ENCODE data around the gene EXOC6B.

EXOC6B gene

DNA sequence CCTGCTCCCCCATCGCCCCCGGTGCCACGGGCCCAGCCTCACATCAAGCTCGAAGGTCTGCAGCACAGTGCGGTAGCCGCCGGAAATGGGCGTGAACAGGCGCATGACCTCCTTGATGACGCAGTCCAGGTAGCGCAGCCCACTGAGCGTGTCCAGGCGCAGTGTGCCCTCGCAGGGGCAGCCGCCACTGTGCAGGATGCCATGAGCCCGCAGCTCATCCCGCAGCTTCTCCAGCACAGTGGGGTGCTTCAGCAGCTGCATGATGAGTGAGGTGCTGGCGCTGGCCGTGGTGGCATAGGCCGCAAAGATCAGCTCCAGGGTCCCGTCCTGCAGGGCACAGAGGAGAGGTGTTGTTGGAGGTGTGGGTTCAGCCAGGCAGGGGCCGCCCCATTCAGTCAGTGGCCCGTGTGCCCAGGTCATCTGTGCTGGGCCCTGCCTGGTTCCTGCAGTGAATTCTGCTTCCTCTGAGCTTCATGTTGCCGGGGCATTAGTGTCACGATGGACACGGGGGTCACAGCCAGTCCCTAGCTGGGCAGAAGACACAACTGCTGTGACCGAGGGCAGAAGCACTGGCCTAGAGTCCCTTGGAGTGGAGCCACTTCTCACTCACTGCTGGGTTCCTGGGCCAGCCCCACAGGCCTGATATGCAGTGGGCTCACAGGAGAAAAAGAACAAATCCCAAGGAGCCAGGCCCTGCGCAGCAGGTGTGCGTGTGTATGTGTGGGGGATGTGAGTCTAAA lies 692.7 kb downstream of the EXOC6B start:
- no peak for ATAC-seq
- DNase-seq: no peak

DNA sequence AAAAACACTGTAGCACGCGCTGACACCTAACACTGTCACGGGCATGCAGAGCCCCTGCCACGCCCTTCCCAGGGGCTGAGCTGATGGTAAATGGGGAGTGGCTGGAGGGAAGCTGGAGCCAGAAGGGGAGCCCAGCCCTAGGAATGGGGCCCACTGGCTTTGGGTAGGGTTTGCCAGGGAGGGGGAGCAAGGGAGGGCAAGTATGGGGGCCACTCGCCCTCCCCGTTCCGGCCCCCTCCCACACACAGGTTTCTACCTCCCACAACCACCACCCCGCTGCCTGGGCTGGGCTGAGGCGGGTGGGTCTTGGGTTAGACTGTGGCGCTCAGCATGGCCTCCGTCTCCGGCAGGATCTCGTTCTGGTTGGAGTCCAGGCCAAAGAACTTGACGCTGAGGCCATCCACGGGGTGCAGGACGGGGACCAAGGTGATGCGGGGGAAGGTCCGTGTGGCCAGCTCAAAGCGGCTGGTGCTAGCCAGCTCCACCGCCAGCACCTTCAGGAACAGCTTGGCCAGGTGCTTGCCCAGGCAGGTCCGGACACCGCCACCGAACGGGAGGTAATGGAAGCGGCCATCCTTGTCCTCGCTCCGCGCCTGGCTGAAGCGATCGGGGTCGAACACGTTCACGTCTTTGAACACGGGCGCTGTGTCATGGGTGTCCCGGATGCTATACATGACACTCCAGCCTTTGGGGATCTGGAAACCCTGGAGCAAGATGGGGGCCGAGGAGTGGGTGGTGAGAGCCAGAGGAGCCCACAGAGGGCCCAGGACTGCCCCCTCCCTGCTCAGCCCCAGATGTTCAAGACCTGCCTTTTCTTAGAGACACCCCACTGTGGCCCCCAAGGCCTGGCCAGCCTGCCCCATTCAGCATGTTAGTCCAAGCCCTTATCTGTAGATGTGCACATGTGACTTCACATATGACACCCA lies 693.7 kb downstream of the EXOC6B start:
- no peak for DNase-seq
- no peak for ATAC-seq

DNA sequence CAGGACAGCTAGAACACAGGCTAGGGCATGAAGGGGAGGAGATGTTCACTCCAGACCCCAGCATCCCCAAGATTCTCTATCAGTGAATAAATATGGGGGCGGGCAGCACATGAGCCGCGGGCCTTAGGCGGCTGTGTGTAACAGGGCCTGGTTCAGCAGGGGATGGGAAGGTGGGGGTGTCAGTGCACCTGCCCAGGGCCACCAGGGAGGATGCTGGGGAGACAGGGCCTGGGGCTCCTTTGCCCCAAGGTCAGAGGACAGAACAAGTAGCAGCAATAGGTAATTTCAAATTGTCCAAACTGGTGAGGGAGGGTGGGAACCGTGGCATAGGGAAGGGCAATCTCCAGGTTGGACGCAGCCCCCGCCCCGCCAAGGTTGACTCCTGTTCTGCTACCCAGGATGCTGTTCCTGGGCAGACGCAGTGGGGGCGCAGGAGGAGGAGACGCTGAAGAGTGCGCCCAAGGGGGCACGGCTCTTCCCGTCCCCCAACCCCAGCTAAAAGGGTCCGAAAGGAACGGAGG lies 694.4 kb downstream of the EXOC6B start:
- no peak for ATAC-seq
- no peak for DNase-seq

DNA sequence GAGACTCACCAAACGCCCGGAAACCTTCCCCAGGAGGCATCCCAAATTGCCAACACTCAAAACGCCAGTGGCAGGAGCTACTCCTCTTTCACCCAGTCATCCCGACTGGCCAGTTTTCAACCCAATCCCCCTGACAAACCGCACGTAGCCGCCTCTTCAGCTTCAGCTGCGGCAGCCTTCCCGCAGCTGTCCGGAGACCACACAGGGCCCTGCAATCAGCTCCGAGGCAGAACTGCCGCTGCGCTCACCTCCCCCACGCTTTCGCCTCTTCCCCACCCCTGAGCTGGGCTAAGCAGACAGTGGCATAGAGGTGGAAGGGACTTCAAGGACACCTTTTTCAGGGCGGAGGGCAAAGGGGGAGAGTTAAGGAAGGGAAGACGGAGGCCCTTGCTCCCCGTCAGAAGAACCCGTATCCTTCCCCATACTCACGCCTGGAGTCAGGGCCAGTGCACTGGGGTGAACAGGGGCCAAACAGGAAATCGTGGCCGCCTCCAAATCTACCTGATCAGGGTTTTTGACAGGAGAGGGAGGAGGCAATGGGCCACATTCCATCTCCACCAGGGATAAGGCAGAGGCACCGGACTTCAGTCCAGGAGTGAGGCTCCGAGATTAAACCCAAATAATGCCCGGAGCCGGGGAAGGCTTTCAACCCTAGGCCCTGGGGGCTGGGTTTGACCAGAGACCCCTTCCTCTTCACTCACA lies 695.0 kb downstream of the EXOC6B start:
- DNase-seq (no peak), ATAC-seq (no peak)

DNA sequence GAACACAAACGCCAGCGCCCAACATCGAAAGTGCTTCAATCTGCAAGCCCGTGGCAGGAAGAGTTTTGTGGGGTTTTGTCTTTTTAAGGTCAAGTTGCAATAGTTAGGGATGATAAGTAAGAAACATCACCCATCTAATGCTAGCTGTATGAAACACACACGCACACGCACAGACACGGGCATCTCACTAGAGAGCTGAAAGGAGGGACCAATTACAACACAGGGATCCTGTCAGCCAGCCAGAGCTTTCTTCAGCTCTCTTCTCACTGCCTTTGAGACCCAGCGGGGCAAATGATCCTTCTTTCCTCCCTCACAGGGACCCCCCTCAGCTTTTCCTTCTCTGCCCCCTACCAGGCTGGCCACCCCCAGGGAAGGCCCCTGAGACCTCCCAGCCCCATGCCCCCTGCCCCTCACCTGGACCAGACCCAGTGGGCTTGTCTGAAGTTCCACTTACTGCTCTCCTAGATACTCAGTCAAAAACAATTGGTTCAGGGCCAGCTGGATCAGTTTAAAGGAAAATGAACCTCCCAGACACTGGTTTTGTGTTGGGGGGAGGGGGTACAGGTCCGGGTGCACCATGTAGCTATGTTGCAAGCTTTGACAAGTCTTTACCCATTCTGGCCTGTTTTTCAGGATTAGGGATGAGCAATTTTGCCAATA lies 696.0 kb downstream of the EXOC6B start:
- DNase-seq (no peak), ATAC-seq (no peak)

DNA sequence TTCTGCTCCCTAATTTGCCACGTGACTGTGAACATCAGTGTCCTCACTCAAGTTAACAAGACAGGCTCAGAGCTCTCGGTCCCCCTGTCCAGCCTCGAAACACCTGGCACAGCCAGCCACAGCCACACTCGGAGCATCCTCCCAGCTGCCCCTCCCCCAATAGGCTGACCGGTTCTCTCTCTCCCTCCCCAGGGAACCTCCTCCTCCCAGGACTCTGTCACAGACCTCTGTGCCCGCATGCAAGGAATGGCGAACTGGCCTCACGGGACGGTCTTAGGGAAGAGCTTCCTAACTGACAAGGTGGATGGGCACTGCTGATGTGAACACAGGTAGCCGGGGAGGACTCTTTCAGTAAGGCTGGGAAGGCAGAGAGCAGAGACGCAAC lies 697.0 kb downstream of the EXOC6B start:
- no peak for ATAC-seq
- DNase-seq: no peak

DNA sequence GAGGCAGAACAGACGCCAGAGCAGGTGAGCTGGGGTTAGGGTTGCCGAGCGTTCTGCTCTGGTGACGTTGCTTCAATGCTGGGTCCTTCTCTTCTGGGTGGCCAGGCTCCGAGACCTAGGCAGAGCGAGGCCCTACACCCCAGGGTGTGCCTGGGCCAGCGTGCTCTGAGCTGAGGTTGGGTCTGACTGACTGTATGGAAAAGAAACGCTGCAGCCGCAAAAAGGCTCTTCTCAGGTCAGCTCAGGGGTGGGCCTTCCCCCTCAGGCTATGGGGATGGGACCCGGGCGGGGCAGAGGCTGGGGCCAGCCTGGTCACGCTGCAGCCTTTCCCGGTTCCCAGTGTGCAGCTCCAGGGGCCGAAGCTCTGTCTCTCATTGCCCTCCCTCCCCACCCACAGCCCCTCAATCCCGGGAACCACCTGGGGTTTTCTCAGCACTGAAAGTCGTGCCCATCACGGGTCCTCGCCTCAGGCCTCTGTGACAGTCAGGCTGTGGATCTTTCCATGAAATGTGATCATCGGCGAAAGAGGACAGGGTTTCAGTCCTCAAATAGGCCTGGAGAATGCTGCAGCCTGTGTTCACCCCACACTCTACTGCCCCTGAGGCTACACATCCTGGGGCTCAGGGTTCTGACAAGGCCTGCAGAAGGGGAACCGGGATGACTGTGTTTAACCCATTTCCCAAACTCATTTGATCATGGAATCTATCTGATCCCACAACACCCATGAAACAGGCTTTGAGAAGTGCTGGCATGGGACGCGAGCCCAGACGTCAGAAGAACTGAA lies 697.6 kb downstream of the EXOC6B start:
- DNase-seq (no peak), ATAC-seq (no peak)

DNA sequence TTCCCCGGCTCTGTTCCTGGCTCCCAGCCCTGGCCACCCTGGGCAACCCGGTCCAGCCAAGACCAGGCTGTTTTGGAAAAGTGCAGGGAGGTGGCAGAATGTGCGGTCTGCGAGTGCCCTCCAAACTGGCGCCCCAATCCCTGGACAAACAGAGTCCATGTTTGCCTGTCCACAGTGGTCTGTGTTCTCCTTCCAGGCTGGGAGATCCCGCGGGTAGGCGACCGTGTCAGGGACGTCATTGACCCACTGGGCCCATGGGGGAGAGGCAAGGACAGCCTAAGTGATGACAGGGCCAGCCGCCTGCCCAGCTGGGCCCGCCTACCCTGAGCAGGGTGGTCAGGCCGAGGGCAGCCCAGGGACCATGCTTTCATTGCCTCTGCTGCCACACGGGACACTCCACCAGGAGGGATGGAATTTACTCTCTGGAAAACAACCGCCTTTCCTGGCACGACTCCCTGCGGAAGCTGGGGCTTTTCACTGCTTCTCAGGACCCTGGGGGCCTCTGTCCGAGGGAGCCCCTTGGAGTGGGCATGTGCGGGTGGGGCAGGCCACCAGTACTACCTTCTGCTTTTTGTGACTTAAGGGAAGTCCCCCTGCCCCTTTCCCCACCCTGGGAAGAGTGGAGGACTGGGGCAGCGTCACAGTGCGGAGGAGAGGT lies 698.3 kb downstream of the EXOC6B start:
- DNase-seq (no peak), ATAC-seq (no peak)

DNA sequence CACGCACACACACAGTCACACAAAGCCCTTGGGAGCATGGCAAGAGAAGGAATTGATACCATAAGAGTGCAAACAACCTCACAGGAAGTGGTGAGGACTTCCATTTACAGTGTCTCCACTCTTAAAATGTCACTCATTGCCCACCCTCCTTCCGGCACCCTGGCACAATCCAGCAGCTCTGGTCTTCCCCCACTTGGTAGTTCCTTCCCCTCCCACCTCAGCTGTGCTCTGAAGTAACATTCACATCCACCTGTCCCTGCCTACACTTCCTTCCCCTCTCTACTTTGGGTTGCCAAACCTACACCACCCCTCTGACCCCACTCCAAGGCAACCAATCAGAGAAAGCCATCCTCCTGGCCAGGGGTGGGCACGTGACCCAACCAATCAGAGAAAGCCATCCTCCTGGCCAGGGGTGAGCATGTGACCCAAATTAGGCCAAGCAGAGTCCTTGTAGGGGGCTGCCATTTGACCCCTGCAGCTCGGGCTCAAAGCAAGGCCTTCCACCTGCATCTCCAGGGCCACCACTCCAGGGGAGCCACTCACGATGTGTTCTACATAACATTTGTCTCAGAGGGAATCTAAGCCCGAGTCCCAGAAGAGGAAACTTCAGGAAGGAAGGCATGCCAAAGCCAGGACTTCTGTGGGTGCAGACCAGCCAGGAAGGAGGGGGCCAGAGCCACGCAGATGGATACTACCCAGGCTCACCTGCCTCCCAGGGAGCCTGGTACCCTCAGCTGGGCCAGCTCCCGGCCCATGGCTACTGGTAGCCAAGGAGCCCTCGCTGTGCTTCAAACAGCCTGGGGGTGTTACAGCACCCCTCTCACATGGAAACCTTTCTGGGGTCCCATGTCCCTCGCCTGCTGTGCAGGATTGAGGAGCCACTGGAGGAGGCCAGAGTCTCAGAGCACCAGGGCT lies 699.4 kb downstream of the EXOC6B start:
- DNase-seq (no peak), ATAC-seq (peak; percentile 19)

Measured in stimulated activated naive CD8-positive, alpha-beta T cell treated with anti-CD3 and anti-CD28 coated beads, Interleukin-15, Interleukin-2, amounts not matched to agents 100 U/mL and 50 U/mL, for 24 hours (primary cell).